Measurements from ENCODE around the gene C1orf232.

C1orf232 gene

DNA sequence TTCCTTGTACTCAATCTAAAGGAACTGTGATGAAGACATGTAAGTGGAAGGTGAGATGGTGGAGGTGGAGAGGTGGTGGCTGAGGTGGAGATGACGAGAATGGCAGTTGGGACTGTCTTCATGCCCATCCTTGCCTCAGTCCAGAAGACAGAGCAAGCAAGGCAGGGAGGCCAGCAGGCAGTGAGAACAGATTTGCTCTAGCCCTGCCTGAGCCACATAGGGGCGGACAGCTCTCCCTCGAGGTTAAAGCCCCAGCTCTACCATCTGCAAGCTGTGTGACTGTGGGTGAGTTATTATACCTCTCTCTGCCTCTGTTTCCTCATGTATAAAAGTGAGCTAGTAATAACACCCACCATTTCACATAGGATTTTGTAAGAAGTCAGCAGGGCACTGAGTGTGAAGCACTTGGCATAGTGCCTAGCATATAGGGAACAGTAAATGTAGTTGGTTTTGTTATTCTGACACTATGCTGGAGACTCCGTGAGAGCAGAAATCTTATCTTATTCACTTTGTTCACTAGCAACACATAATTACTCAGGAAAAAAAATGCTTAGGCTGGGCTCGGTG is 14.7 kb downstream of the C1orf232 start:
- Mint-ChIP-seq H3K9me3 (no peaks in the 10 kb centered on the region), H3K27ac (no peak overlapping the region), H3K4me3 (no peak overlapping the region), H3K27me3 (peaks cover 41% of the 10 kb centered on the region), H3K4me1 (no peaks in the 10 kb centered on the region)
- DNase-seq: no peak
- ATAC-seq: no peak

DNA sequence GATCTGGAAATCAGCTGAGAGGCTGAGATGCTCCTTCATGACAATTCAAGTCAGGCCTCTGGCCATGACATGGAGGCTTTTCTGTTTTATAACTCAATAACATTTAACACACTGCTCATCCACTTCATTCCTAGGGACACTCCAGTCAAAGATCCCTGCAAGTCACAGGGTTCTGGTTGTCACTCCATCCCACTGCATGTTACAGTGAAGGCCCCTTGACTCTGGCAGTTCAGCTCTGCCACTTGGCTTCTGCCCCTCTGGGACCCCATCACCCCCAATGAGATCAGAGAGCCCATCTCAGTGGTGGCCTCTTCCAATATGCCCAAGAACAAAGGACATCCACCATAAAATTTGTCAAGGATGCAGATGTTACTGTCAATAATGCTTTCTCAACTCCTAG is 19.9 kb downstream of the C1orf232 start:
- Mint-ChIP-seq H3K27ac (no peak overlapping the region), H3K9me3 (no peaks in the 10 kb centered on the region), H3K27me3 (peaks cover 12% of the 10 kb centered on the region), H3K4me3 (no peak overlapping the region), H3K4me1 (peaks cover 6% of the 10 kb centered on the region)
- DNase-seq (no peak), ATAC-seq (no peak)

DNA sequence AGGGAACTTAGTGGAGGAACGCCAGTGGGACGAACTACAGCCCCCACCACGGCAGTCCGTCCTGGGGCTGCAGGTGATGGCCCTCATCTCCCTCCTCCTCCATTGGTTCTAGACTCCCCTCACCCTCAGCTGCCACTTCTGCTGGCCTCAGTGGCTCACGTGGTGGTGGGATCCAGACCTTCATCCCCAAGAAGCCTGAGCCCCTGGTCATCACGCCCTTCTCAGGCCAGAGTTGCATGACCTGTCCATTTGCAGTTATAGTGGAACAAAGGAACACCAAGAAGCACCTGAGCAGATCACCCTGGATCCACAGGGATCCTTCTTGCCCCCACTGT is 22.8 kb downstream of the C1orf232 start:
- H3K9me3 Mint-ChIP-seq: no peaks in the 10 kb centered on the region
- peaks cover 12% of the 10 kb centered on the region for H3K27me3 Mint-ChIP-seq
- H3K4me3 Mint-ChIP-seq: no peak overlapping the region
- H3K4me1 Mint-ChIP-seq: peaks cover 6% of the 10 kb centered on the region
- no peak for DNase-seq
- no peak overlapping the region for H3K27ac Mint-ChIP-seq
- no peak for ATAC-seq

DNA sequence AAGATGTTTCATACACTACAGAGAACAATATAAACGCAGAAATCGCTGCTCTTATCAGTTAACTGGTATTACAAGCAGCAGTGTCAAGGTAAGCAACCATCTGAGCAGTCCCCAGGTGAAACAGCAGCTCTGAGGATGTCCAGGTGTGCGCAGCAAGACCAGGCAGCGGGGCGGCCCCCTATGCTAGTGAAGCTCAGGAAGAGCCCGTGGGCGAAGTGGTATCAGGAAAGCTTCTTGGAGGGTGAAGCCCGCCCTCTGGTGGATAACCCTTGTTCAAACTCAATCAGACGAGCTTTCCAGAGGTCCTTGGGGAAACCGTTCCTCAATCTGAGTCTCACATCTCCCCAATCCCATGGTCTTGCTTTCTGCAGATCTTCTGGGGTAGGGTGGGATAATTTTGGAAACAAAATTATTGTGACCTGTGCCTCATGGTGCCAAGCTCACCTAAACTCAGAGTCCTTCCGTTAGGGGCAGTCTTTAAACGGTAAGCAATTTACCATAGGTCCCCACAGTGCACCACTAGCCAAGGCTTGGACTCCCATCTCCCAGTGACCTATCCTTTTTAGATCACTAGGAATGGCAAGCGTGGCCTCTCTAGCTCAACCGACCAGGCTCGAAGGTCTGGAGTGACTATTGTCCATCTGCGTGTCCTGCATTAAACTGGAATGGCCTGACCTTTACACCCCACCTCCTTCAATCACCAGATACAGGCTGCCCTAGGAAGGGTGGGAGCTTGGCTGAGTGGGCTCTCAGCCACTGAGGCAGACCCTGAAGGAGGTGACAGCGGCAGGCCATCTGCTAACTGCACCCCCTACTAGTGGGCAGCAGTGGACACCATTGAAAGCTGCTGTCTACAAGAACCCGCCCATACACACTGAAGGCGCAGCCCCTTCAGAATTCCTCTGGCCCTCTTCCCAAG is 23.5 kb downstream of the C1orf232 start:
- H3K27ac Mint-ChIP-seq: no peak overlapping the region
- ATAC-seq (peak; percentile 81), DNase-seq (peak; percentile 59 to 71)
- H3K9me3 Mint-ChIP-seq: no peaks in the 10 kb centered on the region
- H3K27me3 Mint-ChIP-seq: peaks cover 12% of the 10 kb centered on the region
- H3K4me1 Mint-ChIP-seq: peaks cover 6% of the 10 kb centered on the region
- peak overlapping the region in 1 of 2 donors; percentile 52 for H3K4me3 Mint-ChIP-seq

DNA sequence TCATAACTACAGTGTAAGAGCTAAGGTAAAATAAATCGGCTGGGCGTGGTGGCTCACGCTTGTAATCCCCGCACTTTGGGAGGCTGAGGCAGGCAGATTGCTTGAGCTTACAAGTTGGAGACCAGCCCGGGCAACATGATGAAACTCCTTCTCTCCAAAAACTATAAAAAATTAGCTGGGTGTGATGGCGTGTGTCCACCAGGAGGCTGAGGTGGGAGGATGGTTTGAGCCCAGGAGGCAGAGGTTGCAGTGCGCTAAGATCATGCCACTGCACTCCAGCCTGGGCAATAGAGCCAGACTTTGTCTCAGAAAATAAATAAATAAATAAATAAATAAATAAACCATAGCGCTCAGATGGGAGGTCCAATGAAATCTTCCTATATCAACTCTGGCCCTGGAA is 26.6 kb downstream of the C1orf232 start:
- peaks cover 23% of the 10 kb centered on the region for H3K4me1 Mint-ChIP-seq
- H3K27ac Mint-ChIP-seq: peak overlapping the region in 1 of 2 donors; percentile 40
- peaks cover 6% of the 10 kb centered on the region for H3K27me3 Mint-ChIP-seq
- H3K9me3 Mint-ChIP-seq: no peaks in the 10 kb centered on the region
- H3K4me3 Mint-ChIP-seq: no peak overlapping the region
- ATAC-seq: no peak
- DNase-seq: no peak

DNA sequence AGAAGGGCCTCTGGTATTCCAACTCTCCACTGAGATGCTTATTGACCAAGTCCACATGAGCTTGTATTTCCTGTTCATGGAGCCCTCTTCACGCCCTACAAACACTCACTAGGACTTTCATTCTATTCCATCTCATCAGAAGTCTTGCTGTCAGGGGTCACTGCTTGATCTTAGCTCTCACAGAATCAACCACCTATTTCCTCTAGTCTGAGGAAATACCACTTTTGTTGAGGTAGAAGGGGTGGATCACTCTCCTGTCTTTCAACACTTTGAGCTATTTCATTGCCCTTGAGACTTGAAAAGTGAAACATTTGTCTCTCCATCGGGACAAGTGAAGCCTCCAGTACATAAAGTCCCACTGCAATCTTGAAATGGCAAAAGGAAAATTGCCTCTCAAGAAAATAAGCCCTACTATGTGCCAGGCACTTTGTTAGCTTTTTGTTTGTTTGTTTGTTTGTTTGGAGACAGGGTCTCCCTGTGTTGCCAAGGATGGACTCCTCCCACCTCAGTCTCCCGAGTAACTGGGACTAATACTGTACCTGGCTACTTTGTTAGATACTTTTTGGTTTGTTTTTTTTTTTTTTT is 29.7 kb downstream of the C1orf232 start:
- Mint-ChIP-seq H3K4me1 (peaks cover 17% of the 10 kb centered on the region), H3K9me3 (no peaks in the 10 kb centered on the region), H3K27me3 (no peaks in the 10 kb centered on the region), H3K27ac (peak overlapping the region in 1 of 2 donors; percentile 78), H3K4me3 (peak overlapping the region in 1 of 2 donors; percentile 21)
- ATAC-seq (no peak), DNase-seq (no peak)

DNA sequence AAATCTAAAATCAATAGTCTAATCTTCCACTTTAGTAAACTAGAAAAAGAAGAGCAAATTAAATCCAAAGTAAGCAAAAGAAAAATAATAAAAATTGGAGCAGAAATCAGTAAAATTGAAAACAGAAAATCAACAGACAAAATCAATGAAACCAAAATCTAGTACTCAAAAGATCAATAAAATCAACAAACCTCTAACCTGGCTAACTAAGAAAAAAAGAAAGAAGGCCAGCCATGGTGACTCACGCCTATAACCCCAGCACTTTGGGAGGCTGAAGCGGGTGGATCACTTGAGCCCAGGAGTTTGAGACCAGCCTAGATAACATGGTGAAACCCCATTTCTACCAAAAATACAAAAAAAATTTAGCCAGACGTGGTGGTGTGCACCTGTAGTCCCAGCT is 34.3 kb downstream of the C1orf232 start:
- no peaks in the 10 kb centered on the region for H3K9me3 Mint-ChIP-seq
- H3K27ac Mint-ChIP-seq: no peak overlapping the region
- H3K4me1 Mint-ChIP-seq: peaks cover 35% of the 10 kb centered on the region
- no peak overlapping the region for H3K4me3 Mint-ChIP-seq
- no peak for ATAC-seq
- H3K27me3 Mint-ChIP-seq: no peaks in the 10 kb centered on the region
- DNase-seq: no peak

DNA sequence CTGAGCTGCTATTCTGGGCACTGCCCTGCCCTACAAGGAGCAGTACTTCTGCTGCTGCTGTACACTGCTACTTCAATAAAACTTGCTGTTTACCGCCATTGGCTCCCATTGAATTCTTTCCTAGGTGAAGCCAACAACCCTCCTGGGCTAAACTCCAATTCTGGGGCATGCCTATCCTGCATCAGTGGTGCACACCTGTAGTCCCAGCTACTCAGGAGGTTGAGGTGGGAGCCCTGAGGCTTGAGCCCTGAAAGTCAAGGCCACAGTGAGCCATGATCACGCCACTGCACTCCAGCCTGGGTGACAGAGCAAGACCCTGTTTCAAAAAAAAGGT is 36.0 kb downstream of the C1orf232 start:
- Mint-ChIP-seq H3K4me1 (peaks cover 35% of the 10 kb centered on the region), H3K9me3 (no peaks in the 10 kb centered on the region), H3K4me3 (no peak overlapping the region), H3K27me3 (no peaks in the 10 kb centered on the region), H3K27ac (no peak overlapping the region)
- no peak for DNase-seq
- ATAC-seq: no peak

DNA sequence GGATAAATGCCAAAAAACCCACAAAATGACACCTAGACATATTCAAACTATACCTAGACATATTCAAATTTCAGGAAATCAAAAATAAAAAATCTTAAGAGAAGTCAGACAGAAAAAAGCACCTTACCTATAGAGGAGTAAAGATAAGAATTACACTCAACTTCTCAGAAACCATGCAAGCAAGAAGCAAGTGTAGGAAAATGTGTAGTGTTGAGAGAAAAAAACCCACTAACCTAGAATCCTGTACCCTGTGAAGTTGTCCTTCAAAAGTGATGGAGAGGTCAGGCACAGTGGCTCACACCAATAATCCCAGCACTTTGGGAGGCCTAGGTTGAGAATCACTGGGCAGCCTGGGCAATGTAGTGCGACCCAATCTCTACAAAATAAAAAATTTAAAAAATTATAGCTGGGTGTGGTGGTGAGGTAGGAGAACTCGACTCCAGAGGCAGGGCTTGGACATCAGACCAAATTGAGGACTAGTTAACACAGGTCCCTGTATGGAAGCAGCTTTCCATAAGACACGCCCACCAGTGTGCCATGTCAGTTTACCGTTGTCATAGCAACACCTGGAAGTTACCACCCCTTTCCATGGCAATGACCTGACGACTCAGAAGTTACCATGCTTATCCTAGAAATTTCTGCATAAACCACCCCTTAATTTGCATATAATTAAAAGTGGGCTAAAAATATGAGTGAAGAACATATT is 36.5 kb downstream of the C1orf232 start:
- Mint-ChIP-seq H3K27ac (peak overlapping the region in 1 of 2 donors; percentile 37), H3K4me3 (no peak overlapping the region), H3K4me1 (peaks cover 41% of the 10 kb centered on the region), H3K9me3 (no peaks in the 10 kb centered on the region), H3K27me3 (no peaks in the 10 kb centered on the region)
- ATAC-seq: no peak
- DNase-seq: no peak

DNA sequence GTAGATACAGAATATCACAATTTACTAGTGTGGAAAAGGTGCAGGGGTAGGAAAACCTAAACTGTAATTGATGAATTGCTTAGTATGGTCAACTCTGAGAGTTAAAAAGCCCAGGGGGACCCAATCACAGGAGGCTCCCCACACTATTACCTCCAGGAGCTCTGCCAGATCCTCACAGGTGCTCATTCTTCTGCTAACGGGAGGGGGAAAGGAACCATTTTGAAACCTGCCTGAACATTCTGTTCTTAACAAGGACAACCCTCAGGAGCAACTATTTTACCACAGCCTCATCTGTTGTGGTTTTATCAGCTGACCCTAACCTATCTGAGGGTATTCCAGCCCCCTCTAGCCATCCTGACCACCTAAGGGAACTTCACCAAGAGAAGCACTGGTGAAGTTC is 38.1 kb downstream of the C1orf232 start:
- Mint-ChIP-seq H3K4me3 (no peak overlapping the region), H3K9me3 (no peaks in the 10 kb centered on the region), H3K4me1 (peaks cover 55% of the 10 kb centered on the region), H3K27ac (no peak overlapping the region), H3K27me3 (no peaks in the 10 kb centered on the region)
- ATAC-seq: no peak
- no peak for DNase-seq

DNA sequence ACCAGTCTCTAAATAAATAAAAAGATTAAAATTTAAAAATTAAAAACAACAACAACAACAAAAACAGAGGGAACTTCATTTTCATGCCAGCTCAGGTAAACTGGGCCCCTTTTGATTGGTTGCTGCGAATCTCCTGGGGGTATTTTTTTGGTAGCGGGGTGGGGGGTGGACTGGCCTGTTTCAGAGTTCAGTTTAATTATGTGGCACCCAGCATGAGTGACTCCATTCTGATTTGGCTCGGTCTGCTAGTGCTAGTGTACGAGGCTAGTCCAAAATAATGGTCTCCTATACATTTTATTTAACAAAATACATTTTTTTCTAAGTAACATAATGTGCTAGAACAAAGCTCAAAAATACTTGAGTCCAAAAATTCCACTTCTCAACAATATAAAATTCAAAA is 39.0 kb downstream of the C1orf232 start:
- Mint-ChIP-seq H3K9me3 (no peaks in the 10 kb centered on the region), H3K4me3 (no peak overlapping the region), H3K27me3 (no peaks in the 10 kb centered on the region), H3K27ac (no peak overlapping the region), H3K4me1 (peaks cover 61% of the 10 kb centered on the region)
- no peak for DNase-seq
- no peak for ATAC-seq

DNA sequence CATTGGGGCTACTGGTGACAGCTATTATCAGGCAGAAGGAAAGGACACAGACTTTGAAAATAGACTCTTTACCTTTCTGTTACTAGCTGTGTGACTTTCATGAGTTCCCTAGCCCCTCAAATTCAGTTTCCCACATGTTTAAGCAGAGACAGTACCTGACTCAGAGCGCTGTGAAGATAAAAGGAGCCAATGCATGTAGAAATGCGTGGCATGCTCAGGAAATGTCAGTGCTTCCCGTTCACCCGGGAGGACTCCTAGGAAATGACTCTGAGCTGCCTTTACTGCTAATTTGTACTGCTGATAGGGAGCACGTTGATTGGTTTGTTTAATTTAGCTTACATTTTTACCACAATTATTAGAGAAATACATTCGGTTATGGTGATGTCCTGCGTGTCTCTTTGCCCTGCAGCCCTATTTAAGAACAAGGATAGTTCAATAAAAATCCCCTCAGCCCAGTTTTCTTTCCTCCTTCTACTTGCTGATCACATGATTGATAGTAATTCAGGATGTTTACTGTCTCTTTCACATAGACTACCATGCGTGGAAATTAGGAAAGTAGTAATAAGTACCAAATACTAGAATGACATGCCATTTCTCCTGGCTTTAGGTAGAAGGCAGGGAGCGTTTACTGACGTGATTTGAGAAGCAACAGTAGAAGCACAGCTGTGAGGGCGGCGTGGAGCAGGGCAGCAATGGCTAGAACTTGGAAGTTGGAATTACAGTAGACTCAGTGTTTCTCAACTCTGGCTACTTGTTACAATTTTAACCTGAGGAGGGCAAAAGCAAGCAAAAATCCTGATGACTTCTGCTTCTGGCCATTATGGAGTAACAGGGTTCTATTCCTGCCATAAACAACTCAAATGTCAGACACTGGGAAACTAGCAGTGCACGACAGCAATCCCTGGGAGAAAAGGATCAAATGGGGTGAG is 41.3 kb downstream of the C1orf232 start:
- Mint-ChIP-seq H3K4me3 (peak overlapping the region; percentile 34 to 88), H3K27ac (peak overlapping the region; percentile 86 to 99), H3K27me3 (no peaks in the 10 kb centered on the region), H3K9me3 (no peaks in the 10 kb centered on the region), H3K4me1 (peaks cover 67% of the 10 kb centered on the region)
- DNase-seq: no peak
- no peak for ATAC-seq

DNA sequence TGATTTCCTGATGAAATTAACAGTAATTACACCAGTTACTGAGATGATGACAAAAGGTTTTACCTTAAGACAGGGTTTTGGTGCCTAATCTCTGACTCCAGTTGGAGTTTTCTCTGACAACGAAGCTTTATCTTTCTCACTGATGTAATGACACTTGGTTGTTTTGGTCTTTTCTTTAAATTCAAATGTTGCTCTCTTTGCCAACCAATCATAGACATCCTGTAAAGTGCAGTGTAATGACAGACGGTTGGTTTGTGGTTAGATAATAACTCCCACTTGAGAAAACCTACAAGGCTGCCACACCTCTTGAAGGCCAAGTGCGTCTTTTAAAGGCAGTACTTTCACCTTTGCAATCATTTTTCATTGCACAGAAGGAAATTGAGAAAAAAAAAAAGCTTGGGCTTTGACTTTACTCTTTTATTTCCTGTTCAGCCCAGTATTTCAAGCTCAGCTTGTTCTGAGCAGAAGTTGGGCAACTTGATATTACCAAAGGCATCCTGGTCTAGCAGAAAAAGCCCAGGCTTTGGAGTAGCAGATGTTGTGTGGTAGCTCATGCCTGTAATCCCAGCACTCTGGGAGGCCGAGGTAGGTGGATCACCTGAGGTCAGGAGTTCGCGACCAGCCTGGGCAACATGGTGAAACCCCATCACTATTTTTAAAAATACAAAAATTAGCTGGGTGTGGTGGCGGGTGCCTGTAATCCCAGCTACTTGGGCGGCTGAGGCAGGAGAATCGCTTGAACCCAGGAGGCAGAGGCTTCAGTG is 42.3 kb downstream of the C1orf232 start:
- H3K9me3 Mint-ChIP-seq: no peaks in the 10 kb centered on the region
- no peaks in the 10 kb centered on the region for H3K27me3 Mint-ChIP-seq
- peak; percentile 56 to 67 for DNase-seq
- peaks cover 68% of the 10 kb centered on the region for H3K4me1 Mint-ChIP-seq
- peak overlapping the region; percentile 98 to 99 for H3K27ac Mint-ChIP-seq
- H3K4me3 Mint-ChIP-seq: peak overlapping the region; percentile 81 to 88
- peak; percentile 98 for ATAC-seq

DNA sequence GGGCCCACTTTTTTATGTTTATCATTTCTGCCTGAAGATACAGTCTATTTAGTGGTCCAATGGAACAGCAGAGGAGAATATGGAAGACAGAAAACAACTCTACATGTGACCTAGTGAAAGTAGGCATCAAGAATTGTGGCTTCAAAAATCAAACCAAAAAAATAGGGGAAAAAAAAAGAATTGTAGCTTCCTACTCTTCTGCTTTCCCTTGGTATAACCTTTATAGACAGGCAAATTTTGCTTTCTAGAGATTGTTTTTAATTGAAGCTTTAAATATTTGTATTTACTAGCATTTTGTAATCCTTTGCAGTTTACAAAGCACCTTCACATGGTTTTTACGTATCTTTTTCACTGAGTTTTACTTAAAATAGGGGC is 42.8 kb downstream of the C1orf232 start:
- no peak for ATAC-seq
- H3K4me1 Mint-ChIP-seq: peaks cover 63% of the 10 kb centered on the region
- no peaks in the 10 kb centered on the region for H3K27me3 Mint-ChIP-seq
- peak overlapping the region; percentile 98 to 99 for H3K27ac Mint-ChIP-seq
- no peak for DNase-seq
- H3K4me3 Mint-ChIP-seq: peak overlapping the region; percentile 81 to 88
- H3K9me3 Mint-ChIP-seq: no peaks in the 10 kb centered on the region
